IMR-90 (cell line): ENCODE measurements around the gene TSEN54. TPM values are rescaled to one million over a fixed set of nuclear protein-coding genes. Genes with fewer than 3 reads are reported as not detected.

ENCODE experiments used
- ATAC-seq: fragments of 200-7000 bp; cut with Tn5 transposase; 2 replicates; pipeline ENCODE4 v1.9.1; 2020; ENCODE audit warnings: low read depth, mild to moderate bottlenecking, moderate library complexity
- BruUV-seq: library from RNA; stranded (reverse); fragments of 400-500 nt; replicated peaks from 2 replicates; lab custom pipeline; 2021; lab: Mats Ljungman, UMichigan
- CTCF ChIA-PET: fragments of 300-600 bp; formaldehyde crosslinking; extraction: SDS; loops from one replicate; lab custom pipeline; 2021; ENCODE audit warnings: antibody characterized with exemption; lab: Yijun Ruan, JAX
- POLR2A ChIA-PET: fragments of 300-600 bp; sonication (Branson Sonifier 250); formaldehyde crosslinking; loops from one replicate; lab custom pipeline; 2022; ENCODE audit warnings: antibody characterized with exemption; ENCODE audit not compliant: unreplicated experiment; lab: Charles Lee
- DNase-seq: peaks from one replicate; pipeline ENCODE4 v3.0.0; 2013
- H2AFZ ChIP-seq: replicated peaks from 2 replicates; pipeline ENCODE3; 2013; ENCODE audit warnings: low read length, mild to moderate bottlenecking; ENCODE audit not compliant: poor library complexity
- H2AK5ac ChIP-seq: 2 replicates; pipeline ENCODE4 v1.6.1; 2013; ENCODE audit warnings: low read depth, low read length, inconsistent platforms
- H2AK9ac ChIP-seq: replicated peaks from 2 replicates; pipeline ENCODE3; 2013; ENCODE audit warnings: mild to moderate bottlenecking, low read depth, low read length, moderate library complexity; ENCODE audit not compliant: poor library complexity
- H2BK120ac ChIP-seq: 2 replicates; pipeline ENCODE4 v1.6.1; 2013; ENCODE audit warnings: low read depth, low read length, inconsistent platforms
- H2BK15ac ChIP-seq: 3 replicates; pipeline ENCODE4 v1.6.1; 2013; ENCODE audit warnings: low read depth, low read length, inconsistent platforms
- H2BK20ac ChIP-seq: 2 replicates; pipeline ENCODE4 v1.6.1; 2013; ENCODE audit warnings: low read depth, mild to moderate bottlenecking, inconsistent platforms, low read length, moderate library complexity
- H2BK5ac ChIP-seq: 2 replicates; pipeline ENCODE4 v1.6.1; 2013; ENCODE audit warnings: mild to moderate bottlenecking, low read depth, low read length, inconsistent platforms; ENCODE audit not compliant: poor library complexity, severe bottlenecking
- H3K14ac ChIP-seq: replicated peaks from 2 replicates; pipeline ENCODE4 v1.6.1; 2013; ENCODE audit warnings: low read depth, low read length, inconsistent platforms
- H3K18ac ChIP-seq: 2 replicates; pipeline ENCODE4 v1.6.1; 2013; ENCODE audit warnings: low read depth, low read length, control low read depth
- H3K23ac ChIP-seq: 2 replicates; pipeline ENCODE4 v1.6.1; 2013; ENCODE audit warnings: low read depth, low read length, inconsistent platforms
- H3K27ac ChIP-seq: 2 replicates; pipeline ENCODE4 v1.5.1; 2013; ENCODE audit warnings: mild to moderate bottlenecking, control low read depth, low read length; ENCODE audit not compliant: insufficient read depth
- H3K27me3 ChIP-seq: 2 replicates; pipeline ENCODE4 v1.6.1; 2013; ENCODE audit warnings: low read length; ENCODE audit not compliant: control insufficient read depth, insufficient read depth
- H3K36me3 ChIP-seq: 2 replicates; pipeline ENCODE4 v1.6.1; 2013; ENCODE audit warnings: low read length, mixed read lengths; ENCODE audit not compliant: control insufficient read depth, insufficient read depth
- H3K4ac ChIP-seq: 2 replicates; pipeline ENCODE4 v1.6.1; 2013; ENCODE audit warnings: low read depth, low read length, inconsistent platforms
- H3K4me1 ChIP-seq: 2 replicates; pipeline ENCODE4 v1.6.1; 2013; ENCODE audit warnings: low read length, mixed read lengths; ENCODE audit not compliant: control insufficient read depth, insufficient read depth
- H3K4me2 ChIP-seq: 2 replicates; pipeline ENCODE4 v1.6.1; 2013; ENCODE audit warnings: low read depth, mild to moderate bottlenecking, control low read depth, low read length, moderate library complexity
- H3K4me3 ChIP-seq: 2 replicates; pipeline ENCODE4 v1.5.1; 2013; ENCODE audit warnings: low read depth, mild to moderate bottlenecking, control low read depth, low read length, moderate library complexity; ENCODE audit not compliant: insufficient read depth
- H3K56ac ChIP-seq: 2 replicates; pipeline ENCODE4 v1.6.1; 2013; ENCODE audit warnings: low read length, inconsistent platforms; ENCODE audit not compliant: insufficient read depth; ENCODE audit errors: extremely low read depth
- H3K79me1 ChIP-seq, 2 experiments: 2 replicates each; pipeline ENCODE4 v1.6.1; 2013; ENCODE audit warnings: low read length in 2 of 2, inconsistent platforms in 1 of 2, low read depth in 1 of 2
- H3K9ac ChIP-seq: 2 replicates; pipeline ENCODE4 v1.6.1; 2013; ENCODE audit warnings: low read depth, low read length, control low read depth
- H3K9me1 ChIP-seq: 2 replicates; pipeline ENCODE4 v1.6.1; 2013; ENCODE audit warnings: low read length, inconsistent platforms; ENCODE audit not compliant: insufficient read depth
- H3K9me3 ChIP-seq: 2 replicates; pipeline ENCODE4 v1.6.1; 2013; ENCODE audit warnings: low read length; ENCODE audit not compliant: control insufficient read depth, insufficient read depth
- H4K20me1 ChIP-seq: 2 replicates; pipeline ENCODE4 v1.6.1; 2013; ENCODE audit warnings: low read length, inconsistent platforms; ENCODE audit not compliant: insufficient read depth
- H4K5ac ChIP-seq: 2 replicates; pipeline ENCODE4 v1.6.1; 2013; ENCODE audit warnings: mild to moderate bottlenecking, low read depth, low read length, control low read depth
- H4K8ac ChIP-seq, 2 experiments: 2 replicates each; pipeline ENCODE4 v1.6.1; 2013; ENCODE audit warnings: low read depth in 2 of 2, low read length in 2 of 2, control low read depth in 1 of 2, inconsistent platforms in 1 of 2
- H4K91ac ChIP-seq: 2 replicates; pipeline ENCODE4 v1.6.1; 2013; ENCODE audit warnings: low read depth, low read length, inconsistent platforms; ENCODE audit not compliant: insufficient read depth
- CEBPB ChIP-seq: IDR thresholded peaks from 2 replicates; pipeline ENCODE4 v1.6.1; 2012; ENCODE audit warnings: low read depth, low read length, improper control_type of control experiment
- CHD1 ChIP-seq: IDR thresholded peaks from 2 replicates; pipeline ENCODE4 v1.6.1; 2012; ENCODE audit warnings: low read depth, low read length, improper control_type of control experiment
- FOS ChIP-seq: fragments of 150-350 bp; IDR thresholded peaks from 2 replicates; pipeline ENCODE4 v1.6.1; 2016; ENCODE audit warnings: low read depth, low read length
- MAFK ChIP-seq: IDR thresholded peaks from 2 replicates; pipeline ENCODE4 v1.6.1; 2012; ENCODE audit warnings: low read depth, low read length, improper control_type of control experiment
- MAZ ChIP-seq: IDR thresholded peaks from 2 replicates; pipeline ENCODE4 v1.6.1; 2012; ENCODE audit warnings: low read depth, mild to moderate bottlenecking, low read length, improper control_type of control experiment, moderate library complexity, borderline replicate concordance
- NFE2L2 ChIP-seq: fragments of 150-350 bp; IDR thresholded peaks from 2 replicates; pipeline ENCODE4 v1.6.1; 2016; ENCODE audit warnings: low read depth, mild to moderate bottlenecking, low read length
- POLR2A ChIP-seq: IDR thresholded peaks from 2 replicates; pipeline ENCODE4 v1.6.1; 2012; ENCODE audit warnings: mild to moderate bottlenecking, low read depth, low read length
- RCOR1 ChIP-seq: IDR thresholded peaks from 2 replicates; pipeline ENCODE4 v1.6.1; 2012; ENCODE audit warnings: mild to moderate bottlenecking, low read length, improper control_type of control experiment; ENCODE audit not compliant: insufficient replicate concordance
- RFX5 ChIP-seq: IDR thresholded peaks from 2 replicates; pipeline ENCODE4 v1.8.0; 2012; ENCODE audit warnings: low read depth, mild to moderate bottlenecking, low read length, moderate library complexity
- SMC3 ChIP-seq: fragments of 150-350 bp; IDR thresholded peaks from 2 replicates; pipeline ENCODE4 v1.6.1; 2016; ENCODE audit warnings: low read depth, mild to moderate bottlenecking, antibody characterized with exemption, low read length, moderate library complexity
- WGBS, 2 experiments: methylation state at CpG; one replicate each; pipeline versions ENCODE4 v1.1.5 to v1.1.7; 2013; ENCODE audit warnings: missing lambda C conversion rate in 2 of 2; ENCODE audit not compliant: insufficient read length in 1 of 2; ENCODE audit errors: extremely low coverage in 2 of 2; 5-methylcytosine and 5-hydroxymethylcytosine counted together
- dilution Hi-C: fragments of 300-500 bp; cut with HindIII; formaldehyde crosslinking; loops from one replicate; pipeline ENCODE4 v1.14.3; 2018; ENCODE audit warnings: low sequenced_read_pairs; ENCODE audit not compliant: unreplicated experiment
- in situ Hi-C: fragments of 300-500 bp; cut with MboI; formaldehyde crosslinking; loops from 3 replicates; pipeline ENCODE4 v1.14.3; 2019; ENCODE audit warnings: low sequenced_read_pairs, inconsistent platforms, mixed read lengths
- intact Hi-C: fragments of 100-400 bp; cut with micrococcal nuclease; formaldehyde crosslinking; loops from 2 replicates; pipeline ENCODE4 v1.10.0; 2022
- polyA plus RNA-seq, 3 experiments: library from polyadenylated mRNA; depleted of rRNA; stranded (reverse); fragments of >200 nt; gene quantifications; 2 replicates each; pipeline ENCODE4 v1.2.3, GENCODE V29; 2012; ENCODE audit warnings: low replicate concordance in 1 of 3
- total RNA-seq: library from RNA; depleted of rRNA; stranded (reverse); fragments of >200 nt; gene quantifications from 2 replicates; pipeline ENCODE4 v1.2.3, GENCODE V29; 2012
- TF ChIP-seq, protein P1 (sequence below): fragments of 150-350 bp; IDR thresholded peaks from 2 replicates; pipeline ENCODE4 v1.6.1; 2016; ENCODE audit warnings: low read depth, mild to moderate bottlenecking, low read length, moderate library complexity, borderline replicate concordance
- TF ChIP-seq, protein P2 (sequence below): conservative IDR thresholded peaks from 2 replicates; pipeline ENCODE4 v1.5.1; 2012; ENCODE audit warnings: mild to moderate bottlenecking, low read depth, low read length, improper control_type of control experiment
- TF ChIP-seq, protein P3 (sequence below): fragments of 150-350 bp; IDR thresholded peaks from 2 replicates; pipeline ENCODE4 v1.6.1; 2017; ENCODE audit warnings: mild to moderate bottlenecking, antibody characterized with exemption, low read length, low read depth

Gene TSEN54
- total and polyA plus RNA-seq, 2 of the 4 experiments (the other 2 are of a cell fraction): 7.2 to 14.9 TPM

DNA sequence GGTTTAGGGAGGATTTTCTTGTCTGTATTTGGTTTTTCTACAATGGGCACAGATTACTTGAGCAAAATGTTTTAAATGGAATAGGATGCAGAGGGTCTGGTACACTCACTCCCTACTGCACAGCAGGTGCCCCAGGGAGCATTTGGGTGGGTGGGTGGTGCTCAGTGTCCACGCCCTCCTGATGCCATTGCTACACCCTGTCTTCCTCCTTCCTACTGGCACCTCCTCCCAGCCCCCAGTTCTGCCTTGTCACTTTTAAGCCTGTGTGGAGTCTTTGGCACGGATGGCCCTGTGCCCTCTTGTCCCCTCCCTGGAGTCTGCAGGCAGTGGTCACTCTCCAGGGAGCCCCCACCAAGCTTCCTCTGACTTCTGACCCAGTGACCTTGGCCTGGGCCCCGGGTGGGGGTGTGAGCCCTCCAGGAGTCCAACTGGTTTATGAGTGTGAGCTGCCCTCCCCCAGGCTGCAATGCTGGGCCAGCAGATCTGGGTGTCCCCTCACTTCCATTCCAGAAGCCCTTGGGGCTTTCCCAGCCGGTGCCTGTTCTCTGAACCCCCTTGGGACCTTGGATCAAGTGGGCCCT, 24.7 kb downstream of the TSEN54 start:
- no CpG with 5 or more reads among the region's 4 CpGs for WGBS, 2 experiments
- Histone ChIP-seq H3K4me2 (no peak overlapping the region), H4K20me1 (no peaks in the 10 kb centered on the region), H3K9ac (no peak overlapping the region), H3K4ac (no peak overlapping the region), H2AK9ac (no peak overlapping the region), H3K4me3 (no peak overlapping the region), H2AFZ (no peak overlapping the region), H4K5ac (no peak overlapping the region), H3K36me3 (no peaks in the 10 kb centered on the region), H3K18ac (no peak overlapping the region), H3K14ac (no peak overlapping the region), H2BK20ac (no peak overlapping the region), H3K23ac (no peak overlapping the region), H3K9me3 (no peaks in the 10 kb centered on the region), H4K91ac (no peak overlapping the region), H3K9me1 (no peaks in the 10 kb centered on the region), H3K56ac (no peak overlapping the region), H2BK5ac (no peak overlapping the region), H3K79me1 (no peaks in the 10 kb centered on the region), H3K27me3 (peaks cover 62% of the 10 kb centered on the region), H3K4me1 (no peaks in the 10 kb centered on the region), H4K8ac (no peak overlapping the region), H2AK5ac (no peak overlapping the region), H2BK15ac (no peak overlapping the region), H2BK120ac (no peak overlapping the region), H3K27ac (no peak overlapping the region)
- dilution Hi-C loops (no loop called here), intact Hi-C loops (no loop called here), in situ Hi-C loops (no loop called here)
- ChIA-PET POLR2A (no interaction called here), CTCF (no interaction called here)
- BruUV-seq: no TSS peak
- TF ChIP-seq POLR2A: no peak
- TF ChIP-seq, protein P1, sequence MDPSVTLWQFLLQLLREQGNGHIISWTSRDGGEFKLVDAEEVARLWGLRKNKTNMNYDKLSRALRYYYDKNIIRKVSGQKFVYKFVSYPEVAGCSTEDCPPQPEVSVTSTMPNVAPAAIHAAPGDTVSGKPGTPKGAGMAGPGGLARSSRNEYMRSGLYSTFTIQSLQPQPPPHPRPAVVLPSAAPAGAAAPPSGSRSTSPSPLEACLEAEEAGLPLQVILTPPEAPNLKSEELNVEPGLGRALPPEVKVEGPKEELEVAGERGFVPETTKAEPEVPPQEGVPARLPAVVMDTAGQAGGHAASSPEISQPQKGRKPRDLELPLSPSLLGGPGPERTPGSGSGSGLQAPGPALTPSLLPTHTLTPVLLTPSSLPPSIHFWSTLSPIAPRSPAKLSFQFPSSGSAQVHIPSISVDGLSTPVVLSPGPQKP: no peak
- TF ChIP-seq, protein P2, sequence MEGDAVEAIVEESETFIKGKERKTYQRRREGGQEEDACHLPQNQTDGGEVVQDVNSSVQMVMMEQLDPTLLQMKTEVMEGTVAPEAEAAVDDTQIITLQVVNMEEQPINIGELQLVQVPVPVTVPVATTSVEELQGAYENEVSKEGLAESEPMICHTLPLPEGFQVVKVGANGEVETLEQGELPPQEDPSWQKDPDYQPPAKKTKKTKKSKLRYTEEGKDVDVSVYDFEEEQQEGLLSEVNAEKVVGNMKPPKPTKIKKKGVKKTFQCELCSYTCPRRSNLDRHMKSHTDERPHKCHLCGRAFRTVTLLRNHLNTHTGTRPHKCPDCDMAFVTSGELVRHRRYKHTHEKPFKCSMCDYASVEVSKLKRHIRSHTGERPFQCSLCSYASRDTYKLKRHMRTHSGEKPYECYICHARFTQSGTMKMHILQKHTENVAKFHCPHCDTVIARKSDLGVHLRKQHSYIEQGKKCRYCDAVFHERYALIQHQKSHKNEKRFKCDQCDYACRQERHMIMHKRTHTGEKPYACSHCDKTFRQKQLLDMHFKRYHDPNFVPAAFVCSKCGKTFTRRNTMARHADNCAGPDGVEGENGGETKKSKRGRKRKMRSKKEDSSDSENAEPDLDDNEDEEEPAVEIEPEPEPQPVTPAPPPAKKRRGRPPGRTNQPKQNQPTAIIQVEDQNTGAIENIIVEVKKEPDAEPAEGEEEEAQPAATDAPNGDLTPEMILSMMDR: no peak
- TF ChIP-seq RFX5: no peak
- no peak for TF ChIP-seq FOS
- no peak for TF ChIP-seq CHD1
- TF ChIP-seq SMC3: no peak
- TF ChIP-seq CEBPB: no peak
- no peak for TF ChIP-seq RCOR1
- TF ChIP-seq MAFK: no peak
- TF ChIP-seq, protein P3, sequence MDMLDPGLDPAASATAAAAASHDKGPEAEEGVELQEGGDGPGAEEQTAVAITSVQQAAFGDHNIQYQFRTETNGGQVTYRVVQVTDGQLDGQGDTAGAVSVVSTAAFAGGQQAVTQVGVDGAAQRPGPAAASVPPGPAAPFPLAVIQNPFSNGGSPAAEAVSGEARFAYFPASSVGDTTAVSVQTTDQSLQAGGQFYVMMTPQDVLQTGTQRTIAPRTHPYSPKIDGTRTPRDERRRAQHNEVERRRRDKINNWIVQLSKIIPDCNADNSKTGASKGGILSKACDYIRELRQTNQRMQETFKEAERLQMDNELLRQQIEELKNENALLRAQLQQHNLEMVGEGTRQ: no peak
- no peak for TF ChIP-seq MAZ
- TF ChIP-seq NFE2L2: no peak
- DNase-seq (no peak), ATAC-seq (no peak)
